Neural cell (in vitro differentiated cells): ENCODE results near the gene SH3YL1.

Source experiments
- CTCF ChIP-seq: fragments of 450-650 bp; IDR thresholded peaks from 2 replicates; pipeline ENCODE4 v1.5.1; 2014; ENCODE audit warnings: antibody characterized with exemption, mild to moderate bottlenecking, moderate library complexity; ENCODE audit not compliant: poor library complexity, severe bottlenecking
- EP300 ChIP-seq: fragments of 450-650 bp; conservative IDR thresholded peaks from 2 replicates; pipeline ENCODE4 v1.6.1; 2014; ENCODE audit warnings: antibody characterized with exemption, mild to moderate bottlenecking, moderate library complexity; ENCODE audit not compliant: poor library complexity, severe bottlenecking
- EZH2 ChIP-seq: fragments of 200-600, 300-800 bp; shearing (Covaris generic), sonication (generic); IDR thresholded peaks from 2 replicates; pipeline ENCODE4 v1.6.1; 2014; ENCODE audit warnings: antibody characterized with exemption, low read length, borderline replicate concordance, mild to moderate bottlenecking; ENCODE audit not compliant: insufficient read depth, poor library complexity, severe bottlenecking
- MXI1 ChIP-seq: fragments of 450-650 bp; conservative IDR thresholded peaks from 2 replicates; pipeline ENCODE4 v1.6.1; 2014; ENCODE audit warnings: antibody characterized with exemption, mild to moderate bottlenecking; ENCODE audit not compliant: poor library complexity, severe bottlenecking
- POLR2AphosphoS5 ChIP-seq: IDR thresholded peaks from 2 replicates; pipeline ENCODE4 v1.6.1; 2012
- RAD21 ChIP-seq: fragments of 450-650 bp; conservative IDR thresholded peaks from 2 replicates; pipeline ENCODE4 v1.6.1; 2014; ENCODE audit warnings: antibody characterized with exemption, mild to moderate bottlenecking, moderate library complexity
- REST ChIP-seq: IDR thresholded peaks from 2 replicates; pipeline ENCODE4 v1.6.1; 2012; ENCODE audit warnings: borderline replicate concordance
- SMC3 ChIP-seq: fragments of 450-650 bp; conservative IDR thresholded peaks from 2 replicates; pipeline ENCODE4 v1.6.1; 2014; ENCODE audit warnings: antibody characterized with exemption, mild to moderate bottlenecking, moderate library complexity; ENCODE audit not compliant: poor library complexity
- TAF1 ChIP-seq: IDR thresholded peaks from 2 replicates; pipeline ENCODE4 v1.6.1; 2012; ENCODE audit warnings: low read depth

GRCh38 chr2:281381-281780 is 17.5 kb upstream of the SH3YL1 start:
- TF ChIP-seq POLR2AphosphoS5, result no peak
- TF ChIP-seq CTCF, result no peak
- TF ChIP-seq RAD21, result no peak
- TF ChIP-seq EZH2, result no peak
- no peak for TF ChIP-seq REST
- no peak for TF ChIP-seq SMC3
- TF ChIP-seq TAF1, result no peak
- no peak for TF ChIP-seq EP300
- TF ChIP-seq MXI1, result no peak
